Measurements from ENCODE around the gene CHAC1. TPM values are rescaled to one million over a fixed set of nuclear protein-coding genes. Genes with fewer than 3 reads are reported as not detected.

The CHAC1 gene
- total and polyA plus RNA-seq, 2 of the 13 experiments (the other 11 are each of a cell fraction or from before 2014, with no cell fraction given), result 0.44 TPM; not detected in 1

GRCh38 chr15:40968290-40969085 lies 15.2 kb downstream of the CHAC1 start:
- no peaks in the 10 kb centered on the region for H3K9me3 ChIP-seq (ENCODE audit: low read length)
- intact Hi-C loops (cut with micrococcal nuclease; ENCODE audit: unreplicated experiment) (no loop called here), in situ Hi-C loops (cut with HindIII; ENCODE audit: extremely low pct_ligation_motif_present, low pct_unique_long_range_greater_than_20kb) (no loop called here)
- H3K79me2 ChIP-seq (ENCODE audit: insufficient read depth, low read length), result no peaks in the 10 kb centered on the region
- H4K20me1 ChIP-seq (ENCODE audit: insufficient read depth, low read length), result no peaks in the 10 kb centered on the region
- no peaks in the 10 kb centered on the region for H3K36me3 ChIP-seq (replicated peaks in 1 of 2; ENCODE audit: control insufficient read depth in 1 of 2, insufficient read depth in 2 of 2, low read length in 2 of 2)
- BruUV-seq (replicated peaks), result no TSS peak
- no peak for DNase-seq (ENCODE audit: low spot score)
- H3K4me2 ChIP-seq (ENCODE audit: low read depth, low read length), result no peak overlapping the region
- no peak overlapping the region for H2AFZ ChIP-seq (ENCODE audit: low read length)
- no peaks in the 10 kb centered on the region for H3K4me1 ChIP-seq (ENCODE audit: insufficient read depth, low read length)
- no peak overlapping the region for H3K9ac ChIP-seq (ENCODE audit: insufficient read depth, low read depth, low read length)
- ChIA-PET CTCF (ENCODE audit: low intra/inter-chr PET ratio, low total read pairs) (no interaction called here), POLR2A (no interaction called here)
- H3K27ac ChIP-seq (ENCODE audit: extremely low read length, insufficient read depth, low read length), result no peak overlapping the region
- no peak for FAIRE-seq
- H3K27me3 ChIP-seq (ENCODE audit: control insufficient read depth in 1 of 2, insufficient read depth in 2 of 2, low read length in 2 of 2), result peaks cover 1 to 16% of the 10 kb centered on the region in 2 experiments; a peak in 4 of 5 replicates
- WGBS (ENCODE audit: low lambda C conversion rate), result 30% methylated on average over 7 of the region's 7 CpGs
- TF ChIP-seq SIN3B (IDR thresholded peaks at IDR 0.05; ENCODE audit: low read length), result no peak
- no peak for TF ChIP-seq ZNF839 (CRISPR knock-in tag; IDR thresholded peaks at IDR 0.05; ENCODE audit: borderline replicate concordance)
- TF ChIP-seq, protein P1, sequence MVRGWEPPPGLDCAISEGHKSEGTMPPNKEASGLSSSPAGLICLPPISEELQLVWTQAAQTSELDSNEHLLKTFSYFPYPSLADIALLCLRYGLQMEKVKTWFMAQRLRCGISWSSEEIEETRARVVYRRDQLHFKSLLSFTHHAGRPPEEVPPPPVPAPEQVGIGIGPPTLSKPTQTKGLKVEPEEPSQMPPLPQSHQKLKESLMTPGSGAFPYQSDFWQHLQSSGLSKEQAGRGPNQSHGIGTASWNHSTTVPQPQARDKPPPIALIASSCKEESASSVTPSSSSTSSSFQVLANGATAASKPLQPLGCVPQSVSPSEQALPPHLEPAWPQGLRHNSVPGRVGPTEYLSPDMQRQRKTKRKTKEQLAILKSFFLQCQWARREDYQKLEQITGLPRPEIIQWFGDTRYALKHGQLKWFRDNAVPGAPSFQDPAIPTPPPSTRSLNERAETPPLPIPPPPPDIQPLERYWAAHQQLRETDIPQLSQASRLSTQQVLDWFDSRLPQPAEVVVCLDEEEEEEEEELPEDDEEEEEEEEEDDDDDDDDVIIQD (CRISPR knock-in tag; IDR thresholded peaks at IDR 0.05; ENCODE audit: low read depth), result no peak
- TF ChIP-seq, protein P2, sequence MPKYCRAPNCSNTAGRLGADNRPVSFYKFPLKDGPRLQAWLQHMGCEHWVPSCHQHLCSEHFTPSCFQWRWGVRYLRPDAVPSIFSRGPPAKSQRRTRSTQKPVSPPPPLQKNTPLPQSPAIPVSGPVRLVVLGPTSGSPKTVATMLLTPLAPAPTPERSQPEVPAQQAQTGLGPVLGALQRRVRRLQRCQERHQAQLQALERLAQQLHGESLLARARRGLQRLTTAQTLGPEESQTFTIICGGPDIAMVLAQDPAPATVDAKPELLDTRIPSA (CRISPR knock-in tag; IDR thresholded peaks at IDR 0.05; ENCODE audit: borderline replicate concordance), result no peak
- TF ChIP-seq JUND (CRISPR knock-in tag; IDR thresholded peaks at IDR 0.05), result no peak
- no peak for TF ChIP-seq ARID2 (CRISPR knock-in tag; IDR thresholded peaks at IDR 0.05; ENCODE audit: borderline replicate concordance)
- TF ChIP-seq ZBTB43 (CRISPR knock-in tag; conservative IDR thresholded peaks at IDR 0.05), result no peak
- TF ChIP-seq ZNF451 (CRISPR knock-in tag; IDR thresholded peaks at IDR 0.05), result no peak
- no peak for ATAC-seq
- no peak overlapping the region for H3K4me3 ChIP-seq (replicated peaks in 1 of 3; ENCODE audit: insufficient read depth in 1 of 3, low read depth in 2 of 3, low read length in 3 of 3)
